ENCODE results near the gene CACNA2D3.
"Not testable (repeated sequence)": the region's sequence is repeated elsewhere in the genome, so short reads cannot be mapped to it uniquely, and the experiment has no call there.

CACNA2D3 gene

DNA sequence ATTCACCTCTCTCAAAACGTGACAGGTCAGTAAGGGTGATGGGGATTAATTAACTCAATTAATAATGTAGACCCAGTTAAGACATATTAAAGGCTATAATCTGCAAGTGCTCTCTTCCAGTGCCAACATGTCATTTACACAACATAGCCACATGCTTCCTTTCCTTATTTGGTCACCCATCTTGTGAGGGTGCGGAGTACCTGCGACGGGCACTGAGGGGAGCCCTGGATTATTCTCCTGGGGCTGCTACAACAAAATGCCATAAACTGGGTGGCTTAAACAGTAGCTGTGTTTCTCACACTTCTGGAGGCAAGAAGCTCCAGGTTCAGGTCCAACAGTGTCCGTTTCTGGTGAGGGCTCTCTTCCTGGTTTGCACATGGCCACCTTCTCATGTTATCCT lies 962.9 kb downstream of the CACNA2D3 start:
- no peak for DNase-seq (ENCODE audit: low read depth)

DNA sequence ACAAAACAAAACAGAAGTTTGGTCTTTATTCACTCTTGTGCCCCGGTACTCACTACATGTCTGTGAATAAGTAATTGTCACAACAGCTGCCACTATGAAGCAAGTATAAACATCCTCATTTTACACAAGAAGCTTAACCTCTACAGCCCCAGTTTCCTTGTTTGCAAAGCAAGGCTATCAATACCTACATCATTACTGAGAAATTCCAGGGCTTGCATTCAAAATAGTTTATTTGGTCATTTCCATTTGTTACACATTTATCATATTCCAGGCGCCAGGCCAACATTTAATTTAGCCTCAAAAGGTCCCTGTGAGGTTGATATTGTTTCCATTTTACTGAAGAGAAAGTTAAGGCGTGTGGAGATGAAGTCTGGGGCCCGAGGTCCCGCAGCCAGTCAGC lies 966.9 kb downstream of the CACNA2D3 start:
- DNase-seq (ENCODE audit: low read depth): peak; percentile 33

DNA sequence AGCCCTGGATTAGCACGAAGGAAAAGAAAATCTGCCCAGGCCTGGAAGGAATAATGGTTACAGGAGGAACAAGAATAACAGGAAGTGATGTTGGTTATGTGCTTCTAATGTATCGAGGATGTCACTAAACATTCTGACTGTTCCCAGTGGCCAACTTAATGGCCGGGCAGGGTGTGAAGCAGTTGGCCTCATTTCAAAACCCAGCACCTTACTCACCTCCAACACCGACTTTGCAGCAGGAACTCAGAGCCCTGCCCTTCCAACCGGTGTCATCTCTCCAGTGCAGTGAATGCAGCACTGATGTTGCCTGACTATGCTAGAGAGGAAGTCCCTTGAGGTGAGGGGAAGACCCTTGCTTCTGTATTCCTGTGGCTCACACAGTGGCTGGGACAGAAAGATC lies 967.9 kb downstream of the CACNA2D3 start:
- DNase-seq (ENCODE audit: low read depth): no peak

DNA sequence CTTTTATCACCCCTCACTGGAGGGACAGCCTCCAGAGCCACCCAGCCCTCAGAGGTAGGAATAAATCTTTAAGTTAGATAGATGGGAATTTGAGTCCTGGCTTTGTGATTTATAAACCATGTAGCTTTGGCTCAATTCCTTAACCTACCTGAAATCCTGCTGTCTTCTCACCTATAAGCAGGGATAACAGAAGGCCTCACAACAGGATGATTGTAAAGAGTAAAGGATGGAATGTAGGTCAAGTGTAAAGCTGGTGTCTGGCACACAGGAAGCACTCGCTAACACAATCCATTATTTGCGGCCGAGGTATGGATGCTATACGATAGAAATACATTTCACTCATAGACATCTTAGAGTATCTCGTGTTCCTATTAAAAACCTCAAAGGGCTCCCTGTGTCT lies 968.4 kb downstream of the CACNA2D3 start:
- DNase-seq (ENCODE audit: low read depth): no peak

DNA sequence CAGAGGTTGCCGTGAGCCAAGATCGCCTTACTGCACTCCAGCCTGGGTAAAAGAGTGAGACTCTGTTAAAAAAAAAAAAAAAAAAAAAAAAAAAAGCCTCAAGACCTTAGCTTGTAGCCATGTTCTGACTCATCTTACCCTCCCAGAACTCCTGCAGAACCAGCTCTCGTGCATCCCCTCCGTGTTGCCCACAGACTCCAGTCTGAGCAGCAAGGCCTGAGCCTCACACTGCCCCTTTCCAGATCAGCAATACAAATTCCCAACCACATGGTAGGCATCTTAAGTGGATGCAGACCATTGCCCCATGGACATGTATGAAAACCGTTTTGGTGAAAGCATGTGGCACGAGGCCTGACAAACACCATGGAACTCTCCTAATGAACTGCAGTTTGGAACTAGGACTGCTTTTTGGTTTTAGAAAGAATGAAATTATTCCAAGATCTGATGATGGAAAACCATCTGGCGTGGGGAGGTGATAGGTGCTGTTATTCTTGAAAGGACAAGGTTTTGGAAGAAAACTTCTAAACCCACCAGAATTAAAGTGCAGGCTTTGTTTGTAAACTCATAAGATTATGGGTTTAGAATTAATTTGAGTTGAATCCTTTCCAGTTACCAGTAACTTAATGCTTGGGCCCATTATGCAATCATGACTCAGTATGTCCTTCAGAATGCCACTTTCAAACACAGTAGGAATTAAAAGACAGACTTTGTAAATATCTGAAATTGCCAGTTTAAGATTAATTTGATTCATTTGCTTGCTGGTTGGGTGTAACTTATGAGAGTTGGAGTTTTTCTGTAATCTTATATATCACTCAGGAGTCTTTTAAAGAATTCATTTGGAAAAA lies 969.3 kb downstream of the CACNA2D3 start:
- no peak for DNase-seq (ENCODE audit: low read depth)

DNA sequence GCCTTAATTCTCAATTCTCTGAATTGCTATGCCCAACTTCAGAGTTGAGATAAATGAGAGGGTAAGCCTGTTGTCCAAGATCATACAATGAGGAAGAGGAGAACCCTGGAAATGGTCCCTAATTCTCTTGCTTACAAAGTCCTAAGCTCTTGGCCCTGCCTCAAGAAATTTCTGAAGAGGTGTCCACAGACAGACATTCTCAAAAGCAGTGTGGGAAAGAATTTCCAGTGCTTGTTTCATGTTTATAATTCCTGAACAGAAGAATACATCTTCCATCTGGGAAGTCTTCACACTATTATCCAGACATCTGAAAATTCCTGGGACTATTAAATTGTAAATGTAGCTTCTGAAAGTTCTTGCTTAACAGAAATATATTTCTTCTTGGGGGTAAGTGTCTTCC lies 972.3 kb downstream of the CACNA2D3 start:
- no peak for DNase-seq (ENCODE audit: low read depth)

DNA sequence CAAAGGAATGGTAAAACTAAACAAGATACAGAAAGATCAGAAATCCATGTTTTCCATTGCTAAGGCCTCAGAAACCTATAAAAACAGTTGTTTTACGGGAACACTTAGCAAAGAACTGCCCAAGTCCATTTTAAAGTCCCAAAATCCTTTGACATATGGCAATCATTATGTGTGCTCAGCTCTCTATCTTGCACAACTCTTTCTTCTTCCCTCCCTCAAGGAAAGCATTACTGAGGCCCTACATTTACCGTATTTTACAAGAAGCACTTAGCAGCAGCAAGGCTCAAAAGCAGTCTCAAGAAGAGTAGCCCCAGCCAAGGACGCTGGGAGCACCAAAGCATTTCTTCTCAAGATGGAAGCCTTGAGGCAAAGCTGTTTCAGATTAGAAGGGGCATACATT lies 975.1 kb downstream of the CACNA2D3 start:
- peak; percentile 79 for DNase-seq (ENCODE audit: low read depth)

DNA sequence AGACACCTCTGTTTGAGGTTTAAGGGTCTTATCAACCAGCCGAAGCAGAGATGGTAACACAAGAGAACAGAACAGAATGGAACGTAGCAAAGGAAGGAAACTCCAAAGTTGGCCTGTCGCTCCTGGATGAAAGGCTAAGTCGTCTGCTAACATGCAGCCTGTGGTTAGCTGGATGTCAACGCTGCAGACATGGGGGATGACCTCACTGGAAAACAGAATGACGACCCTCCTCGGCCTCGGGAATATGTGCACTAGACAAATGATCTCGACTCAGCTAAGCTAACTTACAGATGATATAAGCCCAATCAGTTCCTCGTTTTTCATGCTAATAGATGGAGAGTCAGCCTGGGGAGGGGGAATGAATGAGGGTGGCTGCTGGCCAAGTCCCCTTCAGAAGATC lies 983.3 kb downstream of the CACNA2D3 start:
- no peak for DNase-seq (ENCODE audit: low read depth)

DNA sequence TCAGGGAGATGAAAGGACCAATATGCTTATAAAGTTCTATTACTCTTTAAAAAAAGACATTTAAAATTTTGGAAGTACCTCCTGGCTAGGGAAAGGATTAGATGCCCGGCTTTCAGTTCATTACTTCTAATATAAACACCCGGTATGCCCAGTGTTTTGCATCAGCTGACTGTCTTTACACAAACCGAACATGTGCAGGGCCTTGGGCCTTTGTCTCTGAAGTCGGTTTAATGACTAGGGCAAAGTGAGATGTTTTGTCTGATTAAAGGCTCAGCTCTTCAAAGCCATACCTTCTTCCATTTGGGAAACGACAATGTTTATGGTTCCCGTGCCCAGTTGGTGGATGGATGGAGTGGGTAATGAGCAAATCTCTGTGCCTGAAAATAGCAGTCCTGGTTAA lies 984.8 kb downstream of the CACNA2D3 start:
- no peak for DNase-seq (ENCODE audit: low read depth)

DNA sequence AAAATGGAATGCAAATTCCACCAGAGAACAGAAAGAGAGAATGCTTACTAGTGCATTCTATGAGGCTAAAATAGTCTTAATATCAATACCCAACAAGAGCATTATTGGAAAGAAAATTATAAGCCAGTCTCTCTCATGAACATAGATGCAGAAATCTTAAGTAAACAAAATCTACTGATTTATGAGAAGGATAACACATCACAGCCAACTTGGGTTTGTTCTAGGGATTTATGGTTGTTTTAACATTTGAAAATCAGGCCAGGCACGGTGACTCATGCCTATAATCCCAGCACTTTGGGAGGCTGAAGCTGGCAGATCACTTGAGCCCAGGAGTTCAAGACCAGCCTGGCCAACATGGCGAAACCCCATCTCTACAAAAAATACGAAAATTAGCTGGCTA lies 989.6 kb downstream of the CACNA2D3 start:
- not testable (repeated sequence) for DNase-seq (ENCODE audit: low read depth)

DNA sequence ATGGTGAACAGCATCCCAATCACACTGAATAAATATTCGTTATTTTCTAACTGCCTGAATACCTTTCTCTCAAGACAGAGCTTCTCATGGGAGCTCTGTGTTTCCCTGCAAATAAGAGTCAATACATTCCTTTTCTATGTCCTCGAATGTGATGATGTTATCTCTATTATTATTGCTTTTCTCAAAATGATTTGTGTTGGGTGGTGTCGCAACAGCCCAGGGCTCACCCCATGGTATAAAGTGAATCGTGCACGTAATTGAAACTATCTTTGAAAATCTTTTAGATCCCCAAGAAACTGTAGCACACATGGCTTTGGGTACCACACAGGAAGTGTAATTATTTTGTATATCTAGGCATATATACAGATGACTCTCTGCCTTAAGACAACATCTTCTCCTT lies 996.1 kb downstream of the CACNA2D3 start:
- no peak for DNase-seq (ENCODE audit: low read depth)

DNA sequence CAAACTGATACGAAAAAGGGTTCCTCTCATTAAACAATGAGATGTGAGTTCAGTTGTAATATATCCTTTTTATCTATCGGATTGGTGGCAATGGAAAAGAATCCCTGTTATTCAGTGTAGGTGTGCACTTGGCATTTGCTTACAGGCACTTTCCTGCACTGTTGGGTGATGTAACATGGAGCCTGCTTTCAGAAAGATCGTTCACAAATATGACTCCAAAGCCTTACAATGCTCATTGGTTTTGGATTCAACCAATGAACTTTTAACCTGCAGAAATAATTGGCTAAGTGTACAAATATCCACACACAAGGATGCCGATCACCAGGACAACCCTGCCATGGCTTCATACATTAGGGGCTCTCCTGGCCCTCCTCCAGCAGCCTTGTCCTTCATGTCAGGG lies 996.9 kb downstream of the CACNA2D3 start:
- no peak for DNase-seq (ENCODE audit: low read depth)

DNA sequence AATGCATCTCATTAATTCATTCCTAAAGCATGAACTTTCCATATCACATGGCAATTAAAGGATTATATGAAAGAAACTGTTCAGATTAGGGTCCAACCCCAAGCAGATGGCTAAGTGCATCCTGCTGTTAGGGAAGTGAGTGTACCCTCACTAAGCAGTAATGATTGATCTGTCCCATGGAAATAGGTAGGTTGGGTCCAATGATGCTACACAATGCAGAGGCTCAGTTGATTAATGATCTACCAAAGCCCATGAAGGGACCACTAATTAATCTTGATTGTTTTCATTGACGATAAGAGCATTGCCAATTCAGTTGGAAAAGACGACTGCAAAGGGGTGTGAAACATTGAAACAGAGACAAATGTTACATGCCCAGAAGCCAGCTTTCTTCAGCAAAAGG lies 1000.0 kb downstream of the CACNA2D3 start:
- DNase-seq (ENCODE audit: low read depth): no peak

Data from fibroblast of gingiva (primary cell).